SK-N-SH (cell line): Measurements from ENCODE around the gene SLC30A5.

Experiments
- EP300 ChIP-seq, 2 experiments: IDR thresholded peaks; 2 replicates each; pipeline versions ENCODE4 v1.4.0 to v1.6.1; 2012; ENCODE audit warnings: borderline replicate concordance in 1 of 2, low read depth in 1 of 2, low read length in 1 of 2
- JUND ChIP-seq: IDR thresholded peaks from 2 replicates; pipeline ENCODE4 v1.4.0; 2012
- POLR2AphosphoS5 ChIP-seq: IDR thresholded peaks from 2 replicates; pipeline ENCODE4 v1.6.1; 2012; ENCODE audit warnings: low read depth, low read length
- RCOR1 ChIP-seq: fragments of 150-350 bp; IDR thresholded peaks from 2 replicates; pipeline ENCODE4 v1.6.1; 2017; ENCODE audit warnings: antibody characterized with exemption, low read length
- TAF1 ChIP-seq: IDR thresholded peaks from 2 replicates; pipeline ENCODE4 v1.6.1; 2012; ENCODE audit warnings: low read depth, mild to moderate bottlenecking, low read length, moderate library complexity, borderline replicate concordance
- YY1 ChIP-seq: IDR thresholded peaks from 2 replicates; pipeline ENCODE4 v1.4.0; 2012; ENCODE audit warnings: low read depth, mild to moderate bottlenecking
- TF ChIP-seq, protein P1 (sequence below): fragments of 200-600 bp; sonication (generic); IDR thresholded peaks from 2 replicates; pipeline ENCODE4 v1.6.1; 2017; ENCODE audit warnings: antibody characterized with exemption, mild to moderate bottlenecking, moderate library complexity
- TF ChIP-seq, protein P2 (sequence below): IDR thresholded peaks from 2 replicates; pipeline ENCODE4 v1.4.0; 2012; ENCODE audit warnings: low read depth
- TF ChIP-seq, protein P3 (sequence below): IDR thresholded peaks from 2 replicates; pipeline ENCODE4 v1.6.1; 2012; ENCODE audit warnings: mild to moderate bottlenecking, low read depth, low read length, moderate library complexity
- TF ChIP-seq, protein P4 (sequence below): IDR thresholded peaks from 2 replicates; pipeline ENCODE4 v1.4.0; 2012; ENCODE audit warnings: low read depth, borderline replicate concordance

DNA sequence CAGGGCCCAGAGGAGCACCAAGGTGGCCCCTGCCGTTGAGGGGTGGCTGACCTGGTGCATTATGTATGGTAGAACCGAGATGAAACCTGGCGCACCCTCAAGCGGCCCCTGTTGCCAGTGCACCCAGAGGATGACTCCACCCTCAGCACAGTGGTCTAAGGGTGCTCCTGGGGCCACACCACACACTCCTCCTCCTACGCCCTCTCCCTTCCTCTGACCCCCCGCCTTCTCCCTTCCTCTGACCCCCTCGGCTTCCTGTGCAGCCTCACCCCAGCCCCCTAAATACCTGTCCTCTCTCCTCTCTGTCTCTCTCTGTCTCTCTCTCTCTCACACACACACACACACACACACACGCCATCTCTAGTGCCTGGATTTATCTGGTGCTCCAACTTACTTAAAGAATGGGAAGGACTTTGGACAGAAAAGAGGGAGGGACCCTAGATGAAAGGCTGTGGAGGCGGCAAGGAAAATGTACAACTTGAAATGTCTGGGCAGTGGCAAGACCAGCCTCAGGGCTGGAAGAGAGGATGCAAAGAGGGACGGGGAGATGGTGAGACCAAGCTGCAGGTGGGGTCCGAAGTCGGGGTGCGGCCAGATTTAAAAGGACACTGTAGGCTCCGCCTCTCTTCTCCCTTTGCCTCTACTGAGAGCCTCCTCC lies 18.2 kb upstream of the SLC30A5 start:
- TF ChIP-seq, protein P1, sequence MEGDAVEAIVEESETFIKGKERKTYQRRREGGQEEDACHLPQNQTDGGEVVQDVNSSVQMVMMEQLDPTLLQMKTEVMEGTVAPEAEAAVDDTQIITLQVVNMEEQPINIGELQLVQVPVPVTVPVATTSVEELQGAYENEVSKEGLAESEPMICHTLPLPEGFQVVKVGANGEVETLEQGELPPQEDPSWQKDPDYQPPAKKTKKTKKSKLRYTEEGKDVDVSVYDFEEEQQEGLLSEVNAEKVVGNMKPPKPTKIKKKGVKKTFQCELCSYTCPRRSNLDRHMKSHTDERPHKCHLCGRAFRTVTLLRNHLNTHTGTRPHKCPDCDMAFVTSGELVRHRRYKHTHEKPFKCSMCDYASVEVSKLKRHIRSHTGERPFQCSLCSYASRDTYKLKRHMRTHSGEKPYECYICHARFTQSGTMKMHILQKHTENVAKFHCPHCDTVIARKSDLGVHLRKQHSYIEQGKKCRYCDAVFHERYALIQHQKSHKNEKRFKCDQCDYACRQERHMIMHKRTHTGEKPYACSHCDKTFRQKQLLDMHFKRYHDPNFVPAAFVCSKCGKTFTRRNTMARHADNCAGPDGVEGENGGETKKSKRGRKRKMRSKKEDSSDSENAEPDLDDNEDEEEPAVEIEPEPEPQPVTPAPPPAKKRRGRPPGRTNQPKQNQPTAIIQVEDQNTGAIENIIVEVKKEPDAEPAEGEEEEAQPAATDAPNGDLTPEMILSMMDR: no peak
- TF ChIP-seq TAF1 (no peak), YY1 (no peak), EP300 (IDR thresholded peaks at IDR 0.05; ENCODE audit: borderline replicate concordance in 1 of 2, low read depth in 1 of 2, low read length in 1 of 2) (no peak), JUND (no peak), POLR2AphosphoS5 (no peak), RCOR1 (no peak)
- TF ChIP-seq, protein P2, sequence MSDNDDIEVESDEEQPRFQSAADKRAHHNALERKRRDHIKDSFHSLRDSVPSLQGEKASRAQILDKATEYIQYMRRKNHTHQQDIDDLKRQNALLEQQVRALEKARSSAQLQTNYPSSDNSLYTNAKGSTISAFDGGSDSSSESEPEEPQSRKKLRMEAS: no peak
- TF ChIP-seq, protein P3, sequence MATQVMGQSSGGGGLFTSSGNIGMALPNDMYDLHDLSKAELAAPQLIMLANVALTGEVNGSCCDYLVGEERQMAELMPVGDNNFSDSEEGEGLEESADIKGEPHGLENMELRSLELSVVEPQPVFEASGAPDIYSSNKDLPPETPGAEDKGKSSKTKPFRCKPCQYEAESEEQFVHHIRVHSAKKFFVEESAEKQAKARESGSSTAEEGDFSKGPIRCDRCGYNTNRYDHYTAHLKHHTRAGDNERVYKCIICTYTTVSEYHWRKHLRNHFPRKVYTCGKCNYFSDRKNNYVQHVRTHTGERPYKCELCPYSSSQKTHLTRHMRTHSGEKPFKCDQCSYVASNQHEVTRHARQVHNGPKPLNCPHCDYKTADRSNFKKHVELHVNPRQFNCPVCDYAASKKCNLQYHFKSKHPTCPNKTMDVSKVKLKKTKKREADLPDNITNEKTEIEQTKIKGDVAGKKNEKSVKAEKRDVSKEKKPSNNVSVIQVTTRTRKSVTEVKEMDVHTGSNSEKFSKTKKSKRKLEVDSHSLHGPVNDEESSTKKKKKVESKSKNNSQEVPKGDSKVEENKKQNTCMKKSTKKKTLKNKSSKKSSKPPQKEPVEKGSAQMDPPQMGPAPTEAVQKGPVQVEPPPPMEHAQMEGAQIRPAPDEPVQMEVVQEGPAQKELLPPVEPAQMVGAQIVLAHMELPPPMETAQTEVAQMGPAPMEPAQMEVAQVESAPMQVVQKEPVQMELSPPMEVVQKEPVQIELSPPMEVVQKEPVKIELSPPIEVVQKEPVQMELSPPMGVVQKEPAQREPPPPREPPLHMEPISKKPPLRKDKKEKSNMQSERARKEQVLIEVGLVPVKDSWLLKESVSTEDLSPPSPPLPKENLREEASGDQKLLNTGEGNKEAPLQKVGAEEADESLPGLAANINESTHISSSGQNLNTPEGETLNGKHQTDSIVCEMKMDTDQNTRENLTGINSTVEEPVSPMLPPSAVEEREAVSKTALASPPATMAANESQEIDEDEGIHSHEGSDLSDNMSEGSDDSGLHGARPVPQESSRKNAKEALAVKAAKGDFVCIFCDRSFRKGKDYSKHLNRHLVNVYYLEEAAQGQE: no peak
- TF ChIP-seq, protein P4, sequence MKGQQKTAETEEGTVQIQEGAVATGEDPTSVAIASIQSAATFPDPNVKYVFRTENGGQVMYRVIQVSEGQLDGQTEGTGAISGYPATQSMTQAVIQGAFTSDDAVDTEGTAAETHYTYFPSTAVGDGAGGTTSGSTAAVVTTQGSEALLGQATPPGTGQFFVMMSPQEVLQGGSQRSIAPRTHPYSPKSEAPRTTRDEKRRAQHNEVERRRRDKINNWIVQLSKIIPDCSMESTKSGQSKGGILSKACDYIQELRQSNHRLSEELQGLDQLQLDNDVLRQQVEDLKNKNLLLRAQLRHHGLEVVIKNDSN: no peak
